Activated CD4-positive, alpha-beta T cell treated with anti-CD3 and anti-CD28 coated beads for 48 hours (primary cell): ENCODE data around the gene ADH6.
"Not testable (repeated sequence)": the region's sequence is repeated elsewhere in the genome, so short reads cannot be mapped to it uniquely, and the experiment has no call there.

Experiments
- DNase-seq: peaks from one replicate; pipeline ENCODE4 v3.0.0-alpha.2; 2020

ADH6 gene

GRCh38 chr4:99189900-99190299 is 29.1 kb downstream of the ADH6 start:
- DNase-seq, result not testable (repeated sequence)

DNA sequence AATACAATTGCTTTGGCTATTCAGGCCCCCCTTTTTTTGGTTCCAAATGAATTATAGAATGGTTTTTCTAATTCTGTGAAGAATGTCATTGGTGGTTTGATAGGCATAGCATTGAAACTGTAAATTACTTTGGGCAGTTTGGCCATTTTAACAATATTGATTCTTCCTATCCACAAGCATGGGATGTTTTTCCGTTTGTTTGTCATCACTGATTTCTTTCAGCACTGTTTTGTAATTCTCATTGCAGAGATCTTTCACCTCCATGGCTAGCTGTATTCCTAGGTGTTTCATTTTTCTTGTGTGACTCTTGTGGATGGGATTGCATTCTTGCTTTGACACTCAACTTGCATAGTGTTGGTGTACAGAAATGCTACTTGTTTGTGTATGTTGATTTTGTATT is 33.0 kb downstream of the ADH6 start:
- no peak for DNase-seq

DNA sequence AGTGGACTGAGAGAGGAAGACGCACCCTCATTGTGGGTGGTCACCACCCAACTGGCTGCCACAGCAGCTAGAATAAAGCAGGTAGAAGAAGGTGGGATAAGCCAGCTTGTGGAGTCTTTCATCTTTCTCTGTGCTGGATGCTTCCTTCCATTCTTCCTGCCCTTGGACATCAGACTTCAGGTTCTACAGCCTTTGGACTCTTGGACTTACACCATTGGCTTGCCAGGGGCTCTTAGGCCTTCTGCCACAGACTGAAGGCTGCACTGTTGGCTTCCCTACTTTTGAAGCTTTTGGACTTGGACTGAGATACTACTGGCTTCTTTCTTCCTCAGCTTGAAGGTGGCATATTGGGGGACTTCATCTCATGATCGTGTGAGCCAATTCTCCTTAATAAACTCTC is 33.5 kb downstream of the ADH6 start:
- no peak for DNase-seq

DNA sequence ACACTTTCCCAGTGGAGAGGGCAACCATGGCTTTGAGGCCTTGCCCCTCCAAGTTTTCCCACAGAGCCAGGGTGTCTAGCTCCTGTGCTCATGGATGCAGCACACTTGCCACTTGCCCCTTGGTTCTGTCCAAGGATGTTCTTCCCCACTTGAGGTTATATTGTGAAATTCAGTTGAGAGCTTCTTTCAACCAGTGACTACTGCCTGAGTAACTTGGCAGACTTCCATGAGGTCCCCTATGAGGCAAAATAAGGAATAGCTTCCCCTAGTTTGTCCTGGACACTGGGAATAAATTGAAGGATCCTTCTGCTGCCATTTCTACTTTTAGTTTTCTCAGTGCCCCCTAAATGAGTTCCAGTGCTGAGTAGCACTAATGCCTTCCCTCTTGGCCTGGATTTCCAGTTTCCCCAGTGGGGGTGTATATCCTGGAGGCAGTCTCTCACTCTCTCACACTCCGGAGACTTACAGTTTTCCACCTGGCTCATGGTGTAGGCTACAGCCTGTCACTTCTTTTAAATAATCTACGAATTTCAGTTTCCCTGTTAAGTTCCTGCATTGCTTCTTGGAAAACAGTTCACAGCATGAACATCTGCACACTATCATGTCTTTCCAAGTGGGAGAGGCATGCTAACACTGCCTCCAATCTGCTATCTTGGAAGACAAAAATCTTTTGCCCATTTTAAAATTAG is 38.5 kb downstream of the ADH6 start:
- DNase-seq, result no peak

DNA sequence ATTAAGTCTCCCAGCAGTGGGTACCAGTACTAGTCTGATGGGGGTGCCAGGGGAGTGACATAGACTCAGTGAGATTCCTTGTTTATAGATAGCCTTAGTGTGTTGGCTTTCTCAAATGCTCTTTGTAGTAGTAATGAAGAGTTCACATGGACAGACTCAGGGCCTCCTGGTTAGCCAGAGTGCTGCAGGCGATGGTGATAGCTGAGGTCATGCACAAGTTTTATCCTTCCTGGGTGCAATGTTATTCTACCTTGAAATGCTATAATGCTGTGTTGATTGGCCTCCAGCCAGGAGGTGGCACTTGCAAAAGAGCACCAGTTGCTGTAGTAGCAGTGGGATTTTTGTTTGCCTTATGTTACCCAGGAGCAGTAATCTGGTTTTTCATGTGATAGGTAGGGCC is 39.4 kb downstream of the ADH6 start:
- no peak for DNase-seq

- no peak for DNase-seq
Measured at GRCh38 chr4:99179178-99179577, 39.9 kb downstream of the ADH6 start.

DNA sequence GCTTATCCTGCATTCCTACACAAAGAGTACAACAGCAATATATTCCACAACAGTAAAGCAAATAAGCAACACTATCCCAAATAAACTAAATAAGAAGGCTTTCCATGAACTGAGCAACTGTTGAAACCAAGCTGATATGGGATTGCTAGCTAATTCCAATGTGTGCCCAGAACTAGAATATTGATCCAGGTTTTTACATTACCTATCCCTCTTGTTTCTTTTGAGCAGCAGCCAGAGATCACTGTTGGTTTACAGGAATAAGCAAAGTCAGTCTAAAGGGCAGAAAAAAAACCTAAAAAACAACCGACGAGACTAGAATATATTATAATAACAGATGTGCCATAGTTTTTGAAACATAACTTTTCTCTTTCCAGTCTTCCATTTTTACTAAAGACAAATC is 52.5 kb downstream of the ADH6 start:
- DNase-seq, result no peak

DNA sequence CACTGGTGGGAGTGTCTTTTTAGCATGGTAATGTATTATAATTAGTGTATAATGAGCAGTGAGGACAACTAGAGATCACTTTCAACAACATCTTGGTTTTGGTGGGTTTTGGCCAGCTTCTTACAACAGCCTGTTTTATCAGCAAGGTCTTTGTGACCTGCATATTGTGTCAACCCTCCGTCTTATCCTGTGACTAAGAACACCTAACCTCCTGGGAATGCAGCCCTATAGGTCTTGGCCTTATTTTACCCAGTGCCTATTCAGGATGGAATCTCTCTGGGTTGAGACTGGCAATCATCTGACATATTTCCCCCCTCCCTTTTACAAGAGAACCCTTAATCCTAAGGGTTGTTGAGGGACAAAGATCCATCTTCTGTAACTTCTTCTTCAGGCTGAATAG is 53.1 kb downstream of the ADH6 start:
- no peak for DNase-seq

DNA sequence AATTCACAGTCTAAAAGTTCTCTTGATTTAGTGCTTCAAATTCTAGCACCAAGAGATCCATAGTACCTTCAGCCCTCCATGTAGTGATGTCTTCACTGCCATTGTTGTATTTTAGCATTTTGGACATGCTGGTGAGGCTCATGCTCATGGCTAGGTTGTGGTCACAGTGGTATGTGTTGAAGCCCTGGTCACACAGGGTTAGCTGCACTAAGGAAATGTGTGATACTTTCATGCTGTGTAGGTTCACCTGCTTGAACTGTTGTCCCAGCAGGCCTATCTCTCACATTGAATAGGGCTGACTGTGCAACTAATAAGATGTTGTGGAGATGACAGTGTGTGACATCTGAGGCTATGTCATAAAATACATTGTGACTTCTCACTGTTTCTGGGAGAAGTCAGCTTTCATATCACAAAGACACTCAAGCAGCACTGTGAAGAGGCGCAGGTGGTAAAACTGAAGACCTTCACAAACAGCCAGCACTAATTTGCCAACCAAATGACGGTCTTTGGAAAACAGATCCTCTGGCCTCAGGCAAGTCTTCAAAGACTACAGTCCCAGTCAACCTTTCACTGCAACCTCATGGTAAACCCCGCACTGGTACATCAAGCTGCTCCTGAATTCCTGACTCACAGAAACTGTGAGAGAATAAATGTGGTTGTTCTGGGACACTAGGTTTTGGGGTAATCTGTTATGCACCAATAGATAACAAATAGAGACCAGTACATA is 57.5 kb downstream of the ADH6 start:
- DNase-seq, result no peak

DNA sequence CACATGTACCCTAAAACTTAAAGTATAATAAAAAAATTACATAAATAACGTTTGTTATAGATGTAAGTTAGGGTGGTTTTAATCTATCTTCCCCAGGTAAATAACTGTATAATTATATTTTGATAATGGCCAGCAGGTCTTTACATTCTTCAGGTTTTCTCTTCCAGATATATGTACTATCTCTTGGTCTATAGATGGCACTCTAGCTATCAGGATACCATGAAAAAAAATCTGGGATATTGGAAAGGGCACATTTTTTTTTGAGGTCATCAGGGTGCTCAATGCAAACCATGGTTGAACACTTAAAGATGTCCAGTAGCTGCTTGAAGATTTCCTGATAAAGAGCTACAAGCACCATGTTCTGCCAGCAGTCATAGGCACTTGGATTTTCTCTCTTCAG is 59.3 kb downstream of the ADH6 start:
- no peak for DNase-seq

DNA sequence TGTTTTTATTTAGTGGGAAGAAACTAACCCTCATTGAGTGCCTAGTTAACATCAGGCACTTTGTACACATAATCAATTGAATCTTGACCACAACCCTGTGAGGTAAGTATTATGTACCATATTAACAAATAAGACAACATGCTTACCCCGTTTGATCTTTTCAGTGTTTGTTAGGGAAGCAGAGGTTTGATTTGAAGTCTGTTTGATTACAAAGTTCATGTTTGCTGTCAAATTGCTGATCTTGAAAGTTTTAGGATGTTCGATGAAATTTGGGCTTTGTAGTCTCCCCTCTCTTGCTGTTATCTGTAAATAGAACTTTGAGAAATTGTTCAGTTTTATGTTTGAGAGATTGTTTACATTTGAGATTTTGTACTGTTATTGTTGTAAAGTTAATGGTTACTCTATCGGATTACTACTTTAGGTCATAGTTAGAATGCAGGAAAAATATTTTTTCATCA is 61.5 kb downstream of the ADH6 start:
- DNase-seq, result no peak

GRCh38 chr4:99156992-99157391 is 62.1 kb downstream of the ADH6 start:
- no peak for DNase-seq

- no peak for DNase-seq
Measured at GRCh38 chr4:99154658-99155342, 64.2 kb downstream of the ADH6 start.
